ENCODE data around the gene UBTD1.
A peak's percentile ranks its signal among the peaks of the same experiment; 100 is the strongest.

UBTD1 gene

DNA sequence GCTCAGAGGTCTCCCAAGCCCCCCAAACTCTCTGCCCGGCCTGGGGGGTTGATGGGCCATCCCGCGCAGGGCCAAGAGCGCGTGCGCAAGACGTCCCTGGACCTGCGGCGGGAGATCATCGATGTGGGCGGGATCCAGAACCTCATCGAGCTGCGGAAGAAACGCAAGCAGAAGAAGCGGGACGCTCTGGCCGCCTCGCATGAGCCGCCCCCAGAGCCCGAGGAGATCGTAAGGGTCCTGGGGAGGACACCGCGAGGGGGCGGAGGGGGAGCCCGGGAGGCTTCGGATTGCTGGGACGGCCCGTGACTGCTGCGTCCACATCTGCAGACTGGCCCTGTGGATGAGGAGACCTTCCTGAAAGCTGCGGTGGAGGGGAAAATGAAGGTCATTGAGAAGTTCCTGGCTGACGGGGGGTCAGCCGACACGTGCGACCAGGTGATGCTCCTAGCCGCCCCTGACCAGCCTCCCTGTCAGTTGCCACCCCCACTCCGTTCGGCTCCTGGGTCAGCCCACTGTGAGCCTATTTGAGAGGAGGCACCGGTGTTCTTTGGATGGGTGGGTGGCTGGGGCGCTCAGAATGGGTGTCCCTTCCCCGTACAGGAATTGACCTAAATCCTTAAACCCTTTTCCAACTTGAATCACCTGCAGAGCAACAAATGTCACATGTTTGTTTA is 79.6 kb downstream of the UBTD1 start:
- no peak for TF ChIP-seq CREB1 (IDR thresholded peaks at IDR 0.05; ENCODE audit: low read depth)
- TF ChIP-seq, protein P1, sequence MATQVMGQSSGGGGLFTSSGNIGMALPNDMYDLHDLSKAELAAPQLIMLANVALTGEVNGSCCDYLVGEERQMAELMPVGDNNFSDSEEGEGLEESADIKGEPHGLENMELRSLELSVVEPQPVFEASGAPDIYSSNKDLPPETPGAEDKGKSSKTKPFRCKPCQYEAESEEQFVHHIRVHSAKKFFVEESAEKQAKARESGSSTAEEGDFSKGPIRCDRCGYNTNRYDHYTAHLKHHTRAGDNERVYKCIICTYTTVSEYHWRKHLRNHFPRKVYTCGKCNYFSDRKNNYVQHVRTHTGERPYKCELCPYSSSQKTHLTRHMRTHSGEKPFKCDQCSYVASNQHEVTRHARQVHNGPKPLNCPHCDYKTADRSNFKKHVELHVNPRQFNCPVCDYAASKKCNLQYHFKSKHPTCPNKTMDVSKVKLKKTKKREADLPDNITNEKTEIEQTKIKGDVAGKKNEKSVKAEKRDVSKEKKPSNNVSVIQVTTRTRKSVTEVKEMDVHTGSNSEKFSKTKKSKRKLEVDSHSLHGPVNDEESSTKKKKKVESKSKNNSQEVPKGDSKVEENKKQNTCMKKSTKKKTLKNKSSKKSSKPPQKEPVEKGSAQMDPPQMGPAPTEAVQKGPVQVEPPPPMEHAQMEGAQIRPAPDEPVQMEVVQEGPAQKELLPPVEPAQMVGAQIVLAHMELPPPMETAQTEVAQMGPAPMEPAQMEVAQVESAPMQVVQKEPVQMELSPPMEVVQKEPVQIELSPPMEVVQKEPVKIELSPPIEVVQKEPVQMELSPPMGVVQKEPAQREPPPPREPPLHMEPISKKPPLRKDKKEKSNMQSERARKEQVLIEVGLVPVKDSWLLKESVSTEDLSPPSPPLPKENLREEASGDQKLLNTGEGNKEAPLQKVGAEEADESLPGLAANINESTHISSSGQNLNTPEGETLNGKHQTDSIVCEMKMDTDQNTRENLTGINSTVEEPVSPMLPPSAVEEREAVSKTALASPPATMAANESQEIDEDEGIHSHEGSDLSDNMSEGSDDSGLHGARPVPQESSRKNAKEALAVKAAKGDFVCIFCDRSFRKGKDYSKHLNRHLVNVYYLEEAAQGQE (IDR thresholded peaks at IDR 0.05; ENCODE audit: low read depth): no peak
- TF ChIP-seq, protein P2, sequence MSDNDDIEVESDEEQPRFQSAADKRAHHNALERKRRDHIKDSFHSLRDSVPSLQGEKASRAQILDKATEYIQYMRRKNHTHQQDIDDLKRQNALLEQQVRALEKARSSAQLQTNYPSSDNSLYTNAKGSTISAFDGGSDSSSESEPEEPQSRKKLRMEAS (IDR thresholded peaks at IDR 0.05): no peak
- no peak for TF ChIP-seq TEAD4 (IDR thresholded peaks at IDR 0.05)
- TF ChIP-seq, protein P3, sequence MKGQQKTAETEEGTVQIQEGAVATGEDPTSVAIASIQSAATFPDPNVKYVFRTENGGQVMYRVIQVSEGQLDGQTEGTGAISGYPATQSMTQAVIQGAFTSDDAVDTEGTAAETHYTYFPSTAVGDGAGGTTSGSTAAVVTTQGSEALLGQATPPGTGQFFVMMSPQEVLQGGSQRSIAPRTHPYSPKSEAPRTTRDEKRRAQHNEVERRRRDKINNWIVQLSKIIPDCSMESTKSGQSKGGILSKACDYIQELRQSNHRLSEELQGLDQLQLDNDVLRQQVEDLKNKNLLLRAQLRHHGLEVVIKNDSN (IDR thresholded peaks at IDR 0.05): no peak
- TF ChIP-seq FOXM1 (IDR thresholded peaks at IDR 0.05; ENCODE audit: borderline replicate concordance, low read depth): no peak
- TF ChIP-seq YY1 (IDR thresholded peaks at IDR 0.05; ENCODE audit: low read depth): no peak
- TF ChIP-seq EP300 (IDR thresholded peaks at IDR 0.05; ENCODE audit: borderline replicate concordance): no peak
- TF ChIP-seq ZBTB7A (IDR thresholded peaks at IDR 0.05; ENCODE audit: low read depth): no peak
- no peak for TF ChIP-seq TCF12 (IDR thresholded peaks at IDR 0.05; ENCODE audit: low read depth)
- TF ChIP-seq NFIC (IDR thresholded peaks at IDR 0.05): no peak
- TF ChIP-seq CEBPB (IDR thresholded peaks at IDR 0.05): no peak
- TF ChIP-seq EGR1 (IDR thresholded peaks at IDR 0.05): no peak
- no peak for TF ChIP-seq TAF1 (IDR thresholded peaks at IDR 0.05; ENCODE audit: low read depth)

DNA sequence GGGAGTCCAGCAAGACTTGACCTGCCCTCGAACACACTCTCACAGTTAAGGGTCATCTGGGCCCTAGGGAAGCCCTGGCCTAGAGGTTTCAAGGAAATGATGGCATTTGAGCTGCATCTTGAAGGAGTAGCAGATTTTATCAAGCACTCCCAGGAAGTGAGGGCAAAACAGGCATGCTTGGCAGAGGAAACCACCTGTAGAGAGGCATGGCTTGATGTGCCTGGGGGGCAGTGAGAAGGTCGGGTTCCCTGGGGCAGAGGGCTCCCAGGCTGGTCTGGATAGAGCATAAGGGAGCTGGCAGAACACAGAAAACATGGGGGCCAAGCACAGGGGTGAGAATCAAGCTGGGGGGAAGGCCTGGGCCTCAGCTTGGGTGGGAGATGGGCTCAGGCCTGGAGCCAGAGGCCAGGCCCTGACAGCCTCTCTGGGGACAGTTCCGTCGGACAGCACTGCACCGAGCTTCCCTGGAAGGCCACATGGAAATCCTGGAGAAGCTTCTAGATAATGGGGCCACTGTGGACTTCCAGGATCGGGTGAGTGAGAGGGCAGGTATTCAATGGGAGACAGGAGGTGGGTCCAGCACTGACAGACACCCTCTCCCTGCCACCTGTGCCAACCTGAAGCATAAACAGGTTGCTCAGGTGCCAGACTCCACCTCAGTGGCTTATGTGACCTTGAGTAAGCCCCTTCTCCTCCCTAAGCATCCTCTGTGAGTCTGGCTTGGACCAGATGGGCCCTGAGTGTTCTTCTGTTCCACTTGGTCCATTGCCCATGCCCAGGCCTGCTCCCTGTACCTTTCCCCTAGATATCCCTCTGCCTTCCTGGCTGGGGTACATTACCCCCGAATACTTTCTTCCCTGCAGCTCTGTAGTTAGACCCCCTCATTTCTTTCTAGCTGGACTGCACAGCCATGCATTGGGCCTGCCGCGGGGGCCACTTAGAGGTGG is 82.0 kb downstream of the UBTD1 start:
- TF ChIP-seq EGR1 (IDR thresholded peaks at IDR 0.05) (no peak), ZBTB7A (IDR thresholded peaks at IDR 0.05; ENCODE audit: low read depth) (no peak)

DNA sequence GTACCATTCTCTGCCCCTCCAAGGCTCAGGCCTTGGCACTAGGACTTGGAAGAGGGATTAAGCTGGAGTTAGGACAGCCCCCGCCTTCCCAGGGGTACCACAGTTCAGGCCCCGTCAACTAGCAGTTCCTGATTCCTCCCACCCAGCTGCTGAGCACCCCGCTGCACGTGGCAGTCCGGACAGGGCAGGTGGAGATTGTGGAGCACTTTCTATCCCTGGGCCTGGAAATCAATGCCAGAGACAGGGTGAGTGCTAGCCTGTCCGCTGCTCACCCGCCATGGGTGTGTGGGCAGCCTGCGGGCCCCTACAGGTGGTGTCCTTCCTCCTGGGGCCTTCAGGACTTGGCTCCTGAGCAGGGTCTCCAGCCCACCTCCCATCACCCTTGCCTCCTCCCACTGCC is 83.4 kb downstream of the UBTD1 start:
- TF ChIP-seq NFIC (IDR thresholded peaks at IDR 0.05): no peak
- no peak for TF ChIP-seq CREB1 (IDR thresholded peaks at IDR 0.05; ENCODE audit: low read depth)
- TF ChIP-seq FOXM1 (IDR thresholded peaks at IDR 0.05; ENCODE audit: borderline replicate concordance, low read depth): no peak
- TF ChIP-seq ZBTB7A (IDR thresholded peaks at IDR 0.05; ENCODE audit: low read depth): no peak

DNA sequence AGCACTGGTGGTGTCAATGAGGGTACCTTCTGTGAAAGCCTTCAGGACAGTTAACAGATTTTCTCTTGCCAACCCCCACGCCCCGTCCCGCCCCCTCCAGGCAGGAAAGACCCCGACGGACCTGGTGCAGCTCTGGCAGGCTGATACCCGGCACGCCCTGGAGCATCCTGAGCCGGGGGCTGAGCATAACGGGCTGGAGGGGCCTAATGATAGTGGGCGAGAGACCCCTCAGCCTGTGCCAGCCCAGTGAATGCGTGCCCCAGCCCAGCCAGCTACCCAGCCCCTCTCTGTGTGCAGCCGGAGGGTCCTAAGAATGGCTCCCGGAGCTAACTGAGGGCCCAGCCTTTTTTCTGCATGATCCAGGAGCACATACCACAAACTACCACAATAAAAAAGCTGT is 84.8 kb downstream of the UBTD1 start:
- TF ChIP-seq FOXM1 (IDR thresholded peaks at IDR 0.05; ENCODE audit: borderline replicate concordance, low read depth) (no peak), ZBTB7A (IDR thresholded peaks at IDR 0.05; ENCODE audit: low read depth) (0 out of 2 replicates have a peak, but pooled peaks have one; percentile 41)
- TF ChIP-seq, protein P3 (IDR thresholded peaks at IDR 0.05): no peak
- TF ChIP-seq, protein P2 (IDR thresholded peaks at IDR 0.05): no peak

DNA sequence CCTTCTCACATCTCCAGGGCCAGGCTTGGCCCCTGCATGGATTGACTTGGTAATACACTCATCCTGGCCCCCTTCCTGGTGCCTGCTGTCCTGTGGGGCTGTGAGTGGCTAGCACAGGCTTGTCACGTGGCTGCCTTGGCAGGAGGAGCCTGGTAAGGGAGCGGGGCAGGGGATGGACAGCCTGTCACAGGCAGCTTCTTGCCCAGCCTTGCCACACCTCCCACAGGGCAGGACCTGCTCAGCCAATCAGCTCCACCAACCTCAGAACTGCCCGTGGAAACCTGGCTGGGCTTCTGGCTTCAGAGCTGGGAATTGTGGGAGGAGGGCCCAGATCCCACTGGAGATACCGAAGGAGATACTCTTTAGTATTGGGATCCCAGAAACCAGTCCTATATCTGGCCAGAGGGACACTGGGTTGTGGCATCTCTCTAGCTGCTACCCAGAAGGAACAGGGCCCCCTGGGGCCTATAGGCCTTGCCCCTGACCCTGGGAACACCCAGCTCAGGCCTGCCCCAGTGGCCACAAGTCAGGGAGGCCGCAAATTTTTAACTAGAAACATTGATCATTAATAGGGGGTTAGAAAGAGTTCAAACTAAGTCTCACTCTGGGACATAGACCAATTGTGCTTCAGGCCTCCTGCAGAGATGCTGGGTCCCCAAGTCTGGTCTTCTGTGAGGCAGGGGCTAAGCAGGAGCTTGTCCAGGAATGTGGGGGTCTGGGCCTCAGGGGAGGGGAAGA is 85.5 kb downstream of the UBTD1 start, which contains the start of gene HOGA1:
TSS of gene HOGA1 (plus strand) at position 330 of the 738 bp plus-strand sequence. CDS start at position 645, 315 bp downstream.
- TF ChIP-seq YY1 (IDR thresholded peaks at IDR 0.05; ENCODE audit: low read depth) (no peak), TEAD4 (IDR thresholded peaks at IDR 0.05) (no peak), TCF12 (IDR thresholded peaks at IDR 0.05; ENCODE audit: low read depth) (no peak; the same call in 1 of the 2 replicates), EGR1 (IDR thresholded peaks at IDR 0.05) (no peak), CREB1 (IDR thresholded peaks at IDR 0.05; ENCODE audit: low read depth) (no peak), EP300 (IDR thresholded peaks at IDR 0.05; ENCODE audit: borderline replicate concordance) (no peak), CEBPB (IDR thresholded peaks at IDR 0.05) (no peak), NFIC (IDR thresholded peaks at IDR 0.05) (peak; percentile 40; the same call in 1 of the 2 replicates), FOXM1 (IDR thresholded peaks at IDR 0.05; ENCODE audit: borderline replicate concordance, low read depth) (no peak), ZBTB7A (IDR thresholded peaks at IDR 0.05; ENCODE audit: low read depth) (no peak), TAF1 (IDR thresholded peaks at IDR 0.05; ENCODE audit: low read depth) (no peak)
- TF ChIP-seq, protein P1 (IDR thresholded peaks at IDR 0.05; ENCODE audit: low read depth): no peak
- TF ChIP-seq, protein P3 (IDR thresholded peaks at IDR 0.05): peak; percentile 98
- TF ChIP-seq, protein P2 (IDR thresholded peaks at IDR 0.05): peak; percentile 81
